CD4-positive, alpha-beta T cell treated with Interferon alpha-2 for 1 hour (primary cell): ENCODE results near the gene CST8.

Source experiments
- DNase-seq, 2 donors: peaks; one replicate each; pipeline ENCODE4 v3.0.0-alpha.2; 2020 to 2022

CST8 gene

GRCh38 chr20:23476015-23476754, 14.7 kb upstream of the CST8 start:
- no peak for DNase-seq

GRCh38 chr20:23477223-23477622, 13.7 kb upstream of the CST8 start:
- no peak for DNase-seq

- DNase-seq = no peak
These were observed 11.9 kb upstream of the CST8 start for GRCh38 chr20:23479043-23479442.

GRCh38 chr20:23482138-23482537, 8.8 kb upstream of the CST8 start:
- no peak for DNase-seq

GRCh38 chr20:23484081-23484480, 6.8 kb upstream of the CST8 start:
- no peak for DNase-seq

GRCh38 chr20:23488470-23488869, 2.4 kb upstream of the CST8 start:
- DNase-seq = no peak

- DNase-seq = no peak
These were observed 1.9 kb upstream of the CST8 start for GRCh38 chr20:23488996-23489395.

GRCh38 chr20:23492292-23492691, 1.4 kb downstream of the CST8 start:
- DNase-seq = no peak

GRCh38 chr20:23493172-23493772, 2.4 kb downstream of the CST8 start:
- no peak for DNase-seq

- DNase-seq = no peak
These were observed 6.6 kb downstream of the CST8 start for GRCh38 chr20:23497536-23497935.

- no peak for DNase-seq
These were observed 11.0 kb downstream of the CST8 start for GRCh38 chr20:23501926-23502325.

- no peak for DNase-seq
These were observed 12.7 kb downstream of the CST8 start for GRCh38 chr20:23503649-23504048.

GRCh38 chr20:23507346-23507745, 16.4 kb downstream of the CST8 start:
- DNase-seq = no peak

GRCh38 chr20:23508449-23509229, 17.7 kb downstream of the CST8 start:
- no peak for DNase-seq

- no peak for DNase-seq
These were observed 18.5 kb downstream of the CST8 start for GRCh38 chr20:23509247-23509913.

GRCh38 chr20:23510000-23510590, 19.2 kb downstream of the CST8 start:
- no peak for DNase-seq

- no peak for DNase-seq
These were observed 22.2 kb downstream of the CST8 start for GRCh38 chr20:23513164-23513563.

- no peak for DNase-seq
These were observed 23.9 kb downstream of the CST8 start for GRCh38 chr20:23514848-23515247.

- DNase-seq = no peak
These were observed 24.5 kb downstream of the CST8 start for GRCh38 chr20:23515250-23515939.

GRCh38 chr20:23517719-23518118, 26.8 kb downstream of the CST8 start:
- no peak for DNase-seq

GRCh38 chr20:23519556-23519955, 28.6 kb downstream of the CST8 start:
- no peak for DNase-seq

GRCh38 chr20:23520185-23520584, 29.3 kb downstream of the CST8 start:
- no peak for DNase-seq
